Bronchial epithelial cell (primary cell): ENCODE measurements around the gene URM1. TPM values are rescaled to one million over a fixed set of nuclear protein-coding genes. Genes with fewer than 3 reads are reported as not detected.

Source experiments
- DNase-seq: peaks from one replicate; pipeline ENCODE4 v3.0.0-alpha.2; 2010; ENCODE audit warnings: low read depth
- FAIRE-seq: peaks from 2 replicates; lab custom pipeline; 2011; peaks lifted over from hg19 to GRCh38; lab: Jason Lieb, UNC
- H3K27me3 ChIP-seq: 2 replicates; pipeline ENCODE4 v1.5.1; 2011; ENCODE audit warnings: low read length; ENCODE audit not compliant: control insufficient read depth, insufficient read depth
- H3K36me3 ChIP-seq: 2 replicates; pipeline ENCODE4 v1.5.1; 2011; ENCODE audit warnings: low read length; ENCODE audit not compliant: control insufficient read depth, insufficient read depth
- H3K4me3 ChIP-seq: 2 replicates; pipeline ENCODE4 v1.5.1; 2011; ENCODE audit warnings: mild to moderate bottlenecking, low read depth, low read length, control low read depth
- total RNA-seq: library from RNA; depleted of rRNA; stranded (reverse); fragments of >200 nt; gene quantifications from 2 replicates; pipeline ENCODE4 v1.2.1, GENCODE V29; 2014
- TF ChIP-seq, protein P1 (sequence below): IDR thresholded peaks from 2 replicates; pipeline ENCODE4 v1.5.1; 2011; ENCODE audit warnings: mild to moderate bottlenecking, moderate library complexity, low read length, control low read depth, inconsistent platforms; ENCODE audit not compliant: insufficient read depth, severe bottlenecking

The URM1 gene
- total RNA-seq, 1 donor from 2014 or later, result 17.9 TPM

DNA sequence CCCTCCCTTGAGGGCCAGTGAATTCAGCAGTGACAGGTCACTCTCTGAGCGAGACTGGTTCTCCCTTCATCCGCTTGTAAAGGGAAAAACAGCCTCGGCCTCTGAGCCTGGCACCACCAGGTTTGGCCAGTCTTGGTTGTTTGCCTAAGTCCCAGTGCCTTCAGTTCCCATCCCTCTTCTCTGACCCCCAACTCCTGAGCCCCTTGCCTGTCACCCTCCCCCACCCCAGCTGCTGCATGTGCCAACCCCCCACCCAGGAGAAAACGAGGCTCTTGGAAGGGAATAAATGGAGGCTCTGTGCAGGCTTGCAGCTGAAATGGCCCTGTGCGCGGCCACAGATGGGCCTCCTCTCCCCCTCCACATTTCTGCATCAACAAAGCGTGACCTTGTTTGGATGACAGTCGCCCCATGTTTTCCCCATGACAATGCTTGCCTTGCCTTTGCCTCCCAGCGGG, 3.1 kb downstream of the URM1 start:
- no peak for FAIRE-seq
- Histone ChIP-seq H3K36me3 (peaks cover 6% of the 10 kb centered on the region), H3K27me3 (no peaks in the 10 kb centered on the region), H3K4me3 (no peak overlapping the region)
- no peak for DNase-seq
- TF ChIP-seq, protein P1, sequence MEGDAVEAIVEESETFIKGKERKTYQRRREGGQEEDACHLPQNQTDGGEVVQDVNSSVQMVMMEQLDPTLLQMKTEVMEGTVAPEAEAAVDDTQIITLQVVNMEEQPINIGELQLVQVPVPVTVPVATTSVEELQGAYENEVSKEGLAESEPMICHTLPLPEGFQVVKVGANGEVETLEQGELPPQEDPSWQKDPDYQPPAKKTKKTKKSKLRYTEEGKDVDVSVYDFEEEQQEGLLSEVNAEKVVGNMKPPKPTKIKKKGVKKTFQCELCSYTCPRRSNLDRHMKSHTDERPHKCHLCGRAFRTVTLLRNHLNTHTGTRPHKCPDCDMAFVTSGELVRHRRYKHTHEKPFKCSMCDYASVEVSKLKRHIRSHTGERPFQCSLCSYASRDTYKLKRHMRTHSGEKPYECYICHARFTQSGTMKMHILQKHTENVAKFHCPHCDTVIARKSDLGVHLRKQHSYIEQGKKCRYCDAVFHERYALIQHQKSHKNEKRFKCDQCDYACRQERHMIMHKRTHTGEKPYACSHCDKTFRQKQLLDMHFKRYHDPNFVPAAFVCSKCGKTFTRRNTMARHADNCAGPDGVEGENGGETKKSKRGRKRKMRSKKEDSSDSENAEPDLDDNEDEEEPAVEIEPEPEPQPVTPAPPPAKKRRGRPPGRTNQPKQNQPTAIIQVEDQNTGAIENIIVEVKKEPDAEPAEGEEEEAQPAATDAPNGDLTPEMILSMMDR, result no peak

- TF ChIP-seq, protein P1, result no peak
- Histone ChIP-seq H3K4me3 (no peak overlapping the region), H3K27me3 (no peaks in the 10 kb centered on the region), H3K36me3 (peaks cover 6% of the 10 kb centered on the region)
- DNase-seq (no peak), FAIRE-seq (no peak)
Observed at GRCh38 chr9:128375865-128376264, 4.7 kb downstream of the URM1 start.

- Histone ChIP-seq H3K36me3 (peaks cover 13% of the 10 kb centered on the region), H3K27me3 (no peaks in the 10 kb centered on the region), H3K4me3 (no peak overlapping the region)
- TF ChIP-seq, protein P1, result no peak
- DNase-seq, result no peak
- FAIRE-seq, result no peak
Observed at GRCh38 chr9:128382261-128382660, 11.1 kb downstream of the URM1 start.

DNA sequence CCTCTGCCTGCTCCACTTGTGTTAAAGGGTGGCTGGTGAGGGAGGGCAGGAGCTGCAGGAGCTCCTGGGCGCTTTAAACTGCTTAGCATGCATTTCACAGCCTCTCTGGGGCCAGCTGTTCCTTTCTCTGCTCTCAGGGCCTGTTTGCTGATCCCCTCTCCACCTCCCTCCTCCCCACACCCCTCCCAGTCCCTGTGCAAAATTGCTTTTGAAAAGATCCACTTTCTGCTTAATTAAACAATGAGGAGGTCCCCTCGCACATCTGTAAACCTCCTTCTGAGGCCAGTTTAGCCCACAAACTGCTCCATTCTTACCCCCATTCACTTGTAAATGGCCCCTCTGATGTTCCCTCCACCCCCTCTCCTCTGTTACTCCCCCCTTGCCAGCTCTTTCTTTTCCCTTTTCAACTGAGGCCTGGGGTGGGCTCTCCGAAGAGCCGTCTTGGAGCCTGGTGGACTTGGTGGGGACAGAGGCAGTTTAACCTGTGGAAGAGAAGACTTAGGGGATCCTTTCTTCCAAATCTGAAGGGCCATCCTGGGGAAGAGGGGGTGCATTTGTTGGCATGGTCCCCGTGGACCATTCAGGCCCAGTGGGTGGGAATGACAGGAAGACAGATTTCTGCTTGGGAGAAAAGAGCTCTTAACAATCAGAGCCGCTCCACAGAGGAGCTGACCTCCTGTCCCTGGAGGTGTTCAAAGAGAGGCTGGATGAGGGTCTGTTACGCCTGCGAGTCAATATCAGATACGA, 12.0 kb downstream of the URM1 start:
- H3K4me3 ChIP-seq, result no peak overlapping the region
- DNase-seq, result no peak
- no peak for FAIRE-seq
- H3K27me3 ChIP-seq, result no peaks in the 10 kb centered on the region
- peaks cover 11% of the 10 kb centered on the region for H3K36me3 ChIP-seq
- TF ChIP-seq, protein P1, result no peak

GRCh38 chr9:128383791-128384190, 12.6 kb downstream of the URM1 start:
- no peaks in the 10 kb centered on the region for H3K27me3 ChIP-seq
- TF ChIP-seq, protein P1, result no peak
- H3K36me3 ChIP-seq, result peaks cover 15% of the 10 kb centered on the region
- DNase-seq, result no peak
- H3K4me3 ChIP-seq, result no peak overlapping the region
- no peak for FAIRE-seq
